Karpas-422 (cell line): ENCODE results near the gene PDE8A. TPM values are rescaled to one million over a fixed set of nuclear protein-coding genes. Genes with fewer than 3 reads are reported as not detected.
"Not testable (repeated sequence)": the region's sequence is repeated elsewhere in the genome, so short reads cannot be mapped to it uniquely, and the experiment has no call there.

Source experiments
- DNase-seq: peaks from one replicate; pipeline ENCODE4 v3.0.0-alpha.2; 2015
- H2AFZ ChIP-seq: fragments of 200-600 bp; sonication (generic); 2 replicates; pipeline ENCODE4 v1.6.1; 2014; ENCODE audit warnings: antibody characterized with exemption, low read length, mixed read lengths
- H3K27ac ChIP-seq: fragments of 200-600 bp; sonication (generic); 2 replicates; pipeline ENCODE4 v1.5.1; 2014; ENCODE audit warnings: mild to moderate bottlenecking, low read length, moderate library complexity
- H3K27me3 ChIP-seq: fragments of 200-600 bp; sonication (generic); 2 replicates; pipeline ENCODE4 v1.6.1; 2014; ENCODE audit warnings: low read length, mixed read lengths
- H3K36me3 ChIP-seq: fragments of 200-600 bp; sonication (generic); 2 replicates; pipeline ENCODE4 v1.6.1; 2014; ENCODE audit warnings: low read length, mixed read lengths; ENCODE audit not compliant: insufficient read depth
- H3K4me1 ChIP-seq: fragments of 200-600 bp; sonication (generic); 2 replicates; pipeline ENCODE4 v1.6.1; 2014; ENCODE audit warnings: mild to moderate bottlenecking, low read length, mixed read lengths
- H3K4me2 ChIP-seq: fragments of 200-600 bp; sonication (generic); 2 replicates; pipeline ENCODE4 v1.6.1; 2014; ENCODE audit warnings: low read length, low read depth, mild to moderate bottlenecking; ENCODE audit not compliant: poor library complexity, severe bottlenecking
- H3K4me3 ChIP-seq: fragments of 200-600 bp; sonication (generic); 2 replicates; pipeline ENCODE4 v1.5.1; 2014; ENCODE audit warnings: mild to moderate bottlenecking, antibody characterized with exemption, low read length, mixed read lengths
- H3K79me2 ChIP-seq: fragments of 200-600 bp; sonication (generic); 2 replicates; pipeline ENCODE4 v1.6.1; 2014; ENCODE audit warnings: mild to moderate bottlenecking, low read length, mixed read lengths
- H3K9ac ChIP-seq: fragments of 200-600 bp; sonication (generic); 2 replicates; pipeline ENCODE4 v1.6.0; 2014; ENCODE audit warnings: low read length
- H3K9me2 ChIP-seq: fragments of 200-600 bp; sonication (generic), shearing (Covaris generic); replicated peaks from 2 replicates; pipeline ENCODE4 v1.6.0; 2014; ENCODE audit warnings: mild to moderate bottlenecking, low read length, moderate library complexity; ENCODE audit not compliant: insufficient read depth
- H3K9me3 ChIP-seq: fragments of 300-700, 200-600 bp; sonication (generic); 2 replicates; pipeline ENCODE4 v1.6.1; 2014; ENCODE audit warnings: low read length, mixed read lengths
- H4K20me1 ChIP-seq: fragments of 200-600 bp; sonication (generic); 2 replicates; pipeline ENCODE4 v1.6.1; 2014; ENCODE audit warnings: mild to moderate bottlenecking, antibody characterized with exemption, low read length, low read depth; ENCODE audit not compliant: insufficient read depth
- total RNA-seq: library from RNA; depleted of rRNA; stranded (reverse); fragments of >200 nt; shearing (Covaris generic); gene quantifications from 2 replicates; pipeline ENCODE4 v1.2.3, GENCODE V29; 2014; ENCODE audit warnings: low replicate concordance

Gene PDE8A
- total RNA-seq, 1 experiment from 2014 or later: 3.4 TPM

GRCh38 chr15:84987949-84988624, 6.4 kb downstream of the PDE8A start:
- Histone ChIP-seq H3K36me3 (no peaks in the 10 kb centered on the region), H3K79me2 (no peaks in the 10 kb centered on the region), H2AFZ (no peak overlapping the region), H3K4me1 (peaks cover 11% of the 10 kb centered on the region), H4K20me1 (peaks cover 22% of the 10 kb centered on the region), H3K27me3 (no peaks in the 10 kb centered on the region), H3K9ac (no peak overlapping the region), H3K4me3 (no peak overlapping the region), H3K9me3 (no peaks in the 10 kb centered on the region), H3K27ac (no peak overlapping the region), H3K9me2 (no peaks in the 10 kb centered on the region), H3K4me2 (no peak overlapping the region)
- no peak for DNase-seq

- Histone ChIP-seq H3K79me2 (no peaks in the 10 kb centered on the region), H3K9me3 (no peaks in the 10 kb centered on the region), H3K4me3 (no peak overlapping the region), H3K27ac (no peak overlapping the region), H3K4me1 (peaks cover 11% of the 10 kb centered on the region), H3K36me3 (no peaks in the 10 kb centered on the region), H3K27me3 (no peaks in the 10 kb centered on the region), H4K20me1 (peaks cover 17% of the 10 kb centered on the region), H3K4me2 (no peak overlapping the region), H3K9ac (no peak overlapping the region), H3K9me2 (no peaks in the 10 kb centered on the region), H2AFZ (no peak overlapping the region)
- no peak for DNase-seq
These were observed 7.4 kb downstream of the PDE8A start for GRCh38 chr15:84988909-84989644.

DNA sequence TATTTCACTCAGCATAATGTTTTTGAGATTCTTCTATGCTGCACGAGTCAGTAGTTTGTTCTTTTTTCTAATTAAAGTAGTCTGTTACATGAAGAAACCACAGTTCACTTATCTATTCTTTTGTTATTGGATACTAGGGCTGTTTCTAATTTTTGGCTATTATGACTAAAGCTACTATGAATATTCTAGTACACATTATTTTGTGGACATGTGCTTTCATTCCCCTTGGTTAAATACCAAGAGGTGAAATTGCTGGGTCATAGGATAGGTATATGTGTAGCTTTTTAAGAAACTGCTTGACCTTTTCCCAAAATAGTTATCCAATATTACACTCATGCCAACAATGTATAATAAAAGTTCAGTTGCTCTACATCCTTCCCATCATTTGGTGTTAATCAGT, 8.9 kb downstream of the PDE8A start:
- Histone ChIP-seq H2AFZ (no peak overlapping the region), H3K9me3 (no peaks in the 10 kb centered on the region), H3K9me2 (no peaks in the 10 kb centered on the region), H3K27me3 (no peaks in the 10 kb centered on the region), H3K4me3 (no peak overlapping the region), H3K79me2 (no peaks in the 10 kb centered on the region), H3K9ac (no peak overlapping the region), H3K4me2 (no peak overlapping the region), H3K27ac (no peak overlapping the region), H3K36me3 (no peaks in the 10 kb centered on the region), H3K4me1 (peaks cover 11% of the 10 kb centered on the region), H4K20me1 (peaks cover 17% of the 10 kb centered on the region)
- no peak for DNase-seq

DNA sequence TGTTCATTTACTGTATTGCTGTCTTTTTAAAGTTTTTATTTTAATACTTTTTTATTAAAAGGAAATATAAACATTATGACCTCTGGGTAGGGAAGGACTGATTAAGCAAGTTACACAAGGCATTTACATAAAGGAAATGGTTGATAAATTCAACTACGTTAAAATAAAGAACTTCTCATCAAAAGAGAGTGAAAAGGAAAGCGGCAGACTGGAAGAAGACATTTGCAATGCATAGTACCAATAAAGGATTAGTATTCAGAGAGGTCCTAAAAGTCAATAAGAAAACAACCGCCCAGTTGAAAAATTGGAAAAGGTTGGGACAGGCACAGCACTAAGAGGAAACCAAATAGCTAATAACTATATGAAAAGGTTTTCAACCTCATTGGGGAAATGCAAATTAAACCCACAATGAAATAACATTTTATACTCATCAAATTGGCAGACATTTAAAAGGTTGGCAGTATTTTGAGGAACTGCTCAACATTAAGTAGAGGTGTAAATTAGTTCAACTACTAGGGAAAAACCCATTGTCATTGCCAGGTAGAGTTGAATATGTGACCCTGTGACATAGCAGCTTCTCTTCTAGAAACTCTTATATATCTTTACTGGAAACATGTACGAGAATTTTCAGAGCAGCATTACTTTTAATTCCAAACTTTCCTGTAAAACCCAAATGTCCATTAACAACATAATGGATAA, 9.5 kb downstream of the PDE8A start:
- Histone ChIP-seq H3K79me2 (no peaks in the 10 kb centered on the region), H3K9me3 (no peaks in the 10 kb centered on the region), H4K20me1 (peaks cover 17% of the 10 kb centered on the region), H3K27ac (no peak overlapping the region), H3K9me2 (no peaks in the 10 kb centered on the region), H3K9ac (no peak overlapping the region), H3K27me3 (no peaks in the 10 kb centered on the region), H3K4me3 (no peak overlapping the region), H3K4me2 (no peak overlapping the region), H3K4me1 (peaks cover 11% of the 10 kb centered on the region), H3K36me3 (no peaks in the 10 kb centered on the region), H2AFZ (no peak overlapping the region)
- no peak for DNase-seq

DNA sequence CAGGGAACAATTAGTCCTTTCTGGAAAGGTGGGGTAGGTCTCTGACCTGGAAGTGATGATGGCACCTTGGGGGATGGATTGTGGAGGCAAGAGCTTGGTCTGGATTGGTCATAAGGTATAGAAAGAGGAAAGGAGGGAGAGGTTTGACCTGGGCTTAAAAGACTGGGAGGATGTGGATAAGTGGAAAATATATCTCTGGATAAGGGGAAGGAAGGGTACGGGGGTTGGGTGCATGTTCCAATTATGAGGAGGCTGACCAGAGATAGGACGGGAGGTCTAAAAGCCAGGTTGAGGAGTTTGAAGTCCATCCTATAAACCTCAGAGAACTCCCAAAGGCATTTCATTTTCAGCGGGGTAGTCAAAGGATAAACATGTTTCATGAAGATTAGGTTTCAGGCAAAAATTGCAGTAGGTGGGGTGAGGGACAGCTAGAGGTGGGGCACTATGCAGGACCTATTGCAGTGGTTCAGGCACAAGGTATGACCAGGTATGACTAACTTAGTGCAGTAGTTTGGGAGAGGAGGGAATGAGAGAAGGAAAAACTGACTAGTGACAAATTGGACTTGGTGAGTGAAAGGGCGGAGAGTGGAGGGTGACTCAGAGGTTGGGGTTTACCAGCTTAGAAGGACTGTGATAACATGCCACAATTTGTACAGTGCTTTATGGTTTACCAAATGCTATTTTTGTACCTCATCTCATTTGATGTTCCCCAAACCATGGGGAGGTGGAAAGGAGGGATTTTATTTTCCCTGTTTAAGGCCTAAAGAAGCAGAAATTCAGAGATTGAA, 10.7 kb downstream of the PDE8A start:
- DNase-seq: no peak
- Histone ChIP-seq H3K9me2 (no peaks in the 10 kb centered on the region), H4K20me1 (peaks cover 17% of the 10 kb centered on the region), H3K4me1 (peaks cover 11% of the 10 kb centered on the region), H3K27me3 (no peaks in the 10 kb centered on the region), H2AFZ (no peak overlapping the region), H3K4me2 (no peak overlapping the region), H3K9me3 (no peaks in the 10 kb centered on the region), H3K36me3 (no peaks in the 10 kb centered on the region), H3K79me2 (no peaks in the 10 kb centered on the region), H3K9ac (no peak overlapping the region), H3K4me3 (no peak overlapping the region), H3K27ac (no peak overlapping the region)

DNA sequence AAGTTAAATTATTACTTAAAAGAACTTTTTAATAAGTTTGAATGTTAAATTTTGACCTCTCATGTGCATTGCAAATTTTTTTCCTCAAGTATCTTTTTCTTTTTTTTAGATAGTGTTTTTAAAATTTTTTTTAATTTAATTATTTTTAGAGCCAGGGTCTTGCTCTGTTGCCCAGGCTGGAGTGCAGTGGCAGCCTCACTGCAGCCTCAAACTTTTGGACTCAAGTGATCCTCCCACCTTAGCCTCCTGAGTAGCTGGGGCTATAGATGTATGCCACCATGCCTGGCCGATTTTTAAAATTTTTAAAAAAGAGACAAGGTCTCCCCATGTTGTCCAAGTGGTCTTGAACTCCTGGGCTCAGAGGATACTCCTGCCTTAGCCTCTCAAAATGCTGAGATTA, 14.4 kb downstream of the PDE8A start:
- H3K4me2 ChIP-seq: no peak overlapping the region
- no peaks in the 10 kb centered on the region for H3K36me3 ChIP-seq
- H3K9me2 ChIP-seq: no peaks in the 10 kb centered on the region
- H3K4me3 ChIP-seq: no peak overlapping the region
- no peak for DNase-seq
- no peak overlapping the region for H3K27ac ChIP-seq
- no peaks in the 10 kb centered on the region for H3K9me3 ChIP-seq
- H3K4me1 ChIP-seq: peaks cover 4% of the 10 kb centered on the region
- no peak overlapping the region for H3K9ac ChIP-seq
- H3K79me2 ChIP-seq: no peaks in the 10 kb centered on the region
- H2AFZ ChIP-seq: no peak overlapping the region
- H4K20me1 ChIP-seq: peaks cover 5% of the 10 kb centered on the region; the same call in 1 of the 2 replicates
- no peaks in the 10 kb centered on the region for H3K27me3 ChIP-seq

DNA sequence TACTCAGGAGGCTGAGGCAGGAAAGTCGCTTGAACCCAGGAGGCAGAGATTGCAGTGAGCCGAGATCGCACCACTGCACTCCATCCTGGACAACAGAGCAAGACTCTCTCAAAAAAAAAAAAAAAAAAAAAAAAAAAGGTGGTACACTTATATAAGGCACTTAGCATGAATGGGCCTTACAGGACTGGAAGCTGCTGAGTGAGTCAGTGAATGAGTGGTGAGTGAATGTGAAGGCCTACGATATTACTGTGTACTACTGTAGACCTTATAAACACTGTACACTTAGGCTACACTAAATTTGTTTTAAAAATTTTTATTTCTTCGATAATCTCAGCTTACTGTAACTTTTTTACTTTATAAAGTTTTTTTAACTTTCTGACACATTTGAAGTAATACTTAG, 15.1 kb downstream of the PDE8A start:
- not testable (repeated sequence) for H3K79me2 ChIP-seq, H3K27me3 ChIP-seq, H3K9me3 ChIP-seq, H3K9me2 ChIP-seq, H3K36me3 ChIP-seq, H3K27ac ChIP-seq, H4K20me1 ChIP-seq, H3K4me2 ChIP-seq, H3K4me3 ChIP-seq, H2AFZ ChIP-seq, H3K9ac ChIP-seq, H3K4me1 ChIP-seq, DNase-seq

- H3K36me3 ChIP-seq, H2AFZ ChIP-seq, H3K4me3 ChIP-seq, H3K4me2 ChIP-seq, H3K9me2 ChIP-seq, H3K9me3 ChIP-seq, H3K27ac ChIP-seq, H3K79me2 ChIP-seq, H3K9ac ChIP-seq, H3K27me3 ChIP-seq, DNase-seq, H3K4me1 ChIP-seq, H4K20me1 ChIP-seq: not testable (repeated sequence)
These were observed 15.6 kb downstream of the PDE8A start for GRCh38 chr15:84997214-84997613.
